HuH-7.5 (cell line): ENCODE data around the gene CHD5.
"Not testable (repeated sequence)": the region's sequence is repeated elsewhere in the genome, so short reads cannot be mapped to it uniquely, and the experiment has no call there.

ENCODE experiments used
- DNase-seq: peaks from one replicate; pipeline ENCODE4 v3.0.0; 2011; ENCODE audit warnings: low spot score

CHD5 gene

GRCh38 chr1:6180268-6180706 is at the start of gene CHD5:
Gene CHD5 (minus strand): TSS chr1:6180321. CDS start chr1:6180023, 298 bp downstream.
- DNase-seq = peak; percentile 22

- no peak for DNase-seq
Observed at GRCh38 chr1:6225651-6226050, 45.5 kb upstream of the CHD5 start.

- no peak for DNase-seq
Observed at GRCh38 chr1:6224718-6225117, 44.6 kb upstream of the CHD5 start.

GRCh38 chr1:6223617-6224016 is 43.5 kb upstream of the CHD5 start:
- no peak for DNase-seq

- DNase-seq = no peak
Observed at GRCh38 chr1:6222636-6223035, 42.5 kb upstream of the CHD5 start.

- no peak for DNase-seq
Observed at GRCh38 chr1:6221210-6221784, 41.2 kb upstream of the CHD5 start.

- no peak for DNase-seq
Observed at GRCh38 chr1:6220236-6220635, 40.1 kb upstream of the CHD5 start.

- not testable (repeated sequence) for DNase-seq
Observed at GRCh38 chr1:6219641-6220040, 39.5 kb upstream of the CHD5 start.

- no peak for DNase-seq
Observed at GRCh38 chr1:6218375-6219164, 38.4 kb upstream of the CHD5 start.

- no peak for DNase-seq
Observed at GRCh38 chr1:6212193-6212959, 32.3 kb upstream of the CHD5 start.

- no peak for DNase-seq
Observed at GRCh38 chr1:6211731-6212130, 31.6 kb upstream of the CHD5 start.

GRCh38 chr1:6210591-6211355 is 30.7 kb upstream of the CHD5 start:
- no peak for DNase-seq

GRCh38 chr1:6209661-6210580 is 29.8 kb upstream of the CHD5 start:
- no peak for DNase-seq

- no peak for DNase-seq
Observed at GRCh38 chr1:6208723-6209660, 28.9 kb upstream of the CHD5 start.

GRCh38 chr1:6207921-6208320 is 27.8 kb upstream of the CHD5 start:
- DNase-seq = no peak

- no peak for DNase-seq
Observed at GRCh38 chr1:6207075-6207885, 27.2 kb upstream of the CHD5 start.

- no peak for DNase-seq
Observed at GRCh38 chr1:6206520-6206855, 26.4 kb upstream of the CHD5 start.

- DNase-seq = peak; percentile 96
Observed at GRCh38 chr1:6205849-6206519, 25.9 kb upstream of the CHD5 start, which contains the start of gene RNF207. Gene RNF207 (plus strand): TSS chr1:6206119. CDS start chr1:6206536, 417 bp downstream.

- DNase-seq = no peak
Observed at GRCh38 chr1:6202256-6202655, 22.1 kb upstream of the CHD5 start.
